ENCODE results near the gene FRS3.

Gene FRS3

GRCh38 chr6:41741625-41742490 is 37.8 kb downstream of the FRS3 start:
- DNase-seq (ENCODE audit: low read depth, low spot score), result no peak

DNA sequence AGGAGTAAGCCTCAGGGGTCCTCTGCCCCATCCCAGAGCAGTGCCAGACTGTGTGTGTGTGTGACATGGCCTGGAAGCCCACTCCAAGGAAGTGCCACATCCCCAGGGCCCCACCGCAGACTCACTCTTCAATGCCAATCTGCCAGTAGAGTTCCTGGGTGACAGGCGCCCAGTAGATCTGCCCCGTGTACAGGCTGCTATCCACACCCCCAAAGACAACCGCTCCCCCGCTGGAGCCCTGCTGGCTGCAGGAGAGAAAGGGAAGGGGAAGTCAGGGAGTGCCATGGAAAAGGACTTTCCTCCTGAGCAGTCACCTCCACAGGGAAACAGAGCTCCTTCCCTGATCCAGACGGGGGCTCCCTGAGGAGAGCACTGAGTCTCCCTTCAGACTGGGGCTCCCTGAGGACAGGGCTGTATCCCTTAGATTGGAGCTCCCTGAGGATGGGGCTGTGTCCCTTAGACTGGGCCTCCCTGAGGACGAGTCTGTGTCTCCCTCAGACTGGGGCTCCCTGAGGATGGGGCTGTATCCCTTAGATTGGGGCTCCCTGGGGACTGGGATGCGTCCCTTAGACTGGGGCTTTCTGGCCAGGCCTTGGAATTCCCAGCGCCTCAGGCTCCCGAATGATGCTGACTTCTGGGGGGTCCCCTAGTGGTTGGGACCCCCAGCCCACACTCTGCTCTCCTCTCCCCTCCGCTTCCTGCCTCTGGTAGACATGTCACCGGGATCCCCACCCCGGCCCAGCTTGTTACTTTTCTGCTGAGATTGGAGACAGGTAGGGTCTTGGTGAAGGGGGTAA is 39.1 kb downstream of the FRS3 start:
- no peak for DNase-seq (ENCODE audit: low read depth, low spot score)

GRCh38 chr6:41739041-41739440 is 40.7 kb downstream of the FRS3 start:
- DNase-seq (ENCODE audit: low read depth, low spot score), result no peak

DNA sequence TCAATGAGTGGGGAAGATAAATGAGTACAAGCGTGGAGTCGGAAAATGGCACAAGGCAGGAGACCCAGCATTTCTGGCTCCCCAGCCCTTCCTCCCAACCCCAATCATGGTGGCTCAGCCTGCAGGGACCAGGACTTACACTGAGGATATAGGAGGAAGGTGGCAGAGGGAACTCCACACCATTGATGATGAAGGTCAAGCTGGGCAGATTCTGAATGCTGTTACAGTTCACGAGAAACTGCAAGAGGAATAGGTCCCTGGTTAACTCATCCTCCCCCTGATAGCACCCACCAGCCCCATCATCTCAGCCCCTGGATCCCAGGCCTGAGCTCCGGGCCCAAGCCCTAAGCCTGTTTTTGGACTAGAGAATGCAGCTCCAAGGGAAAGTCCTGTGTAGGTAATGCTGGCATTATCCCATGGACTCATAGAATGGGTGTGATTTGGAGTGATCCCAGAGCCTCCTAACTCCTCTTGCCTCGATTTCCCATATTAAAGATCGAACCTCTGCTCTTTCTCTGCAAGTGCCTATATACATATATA is 42.0 kb downstream of the FRS3 start:
- DNase-seq (ENCODE audit: low read depth, low spot score), result no peak

DNA sequence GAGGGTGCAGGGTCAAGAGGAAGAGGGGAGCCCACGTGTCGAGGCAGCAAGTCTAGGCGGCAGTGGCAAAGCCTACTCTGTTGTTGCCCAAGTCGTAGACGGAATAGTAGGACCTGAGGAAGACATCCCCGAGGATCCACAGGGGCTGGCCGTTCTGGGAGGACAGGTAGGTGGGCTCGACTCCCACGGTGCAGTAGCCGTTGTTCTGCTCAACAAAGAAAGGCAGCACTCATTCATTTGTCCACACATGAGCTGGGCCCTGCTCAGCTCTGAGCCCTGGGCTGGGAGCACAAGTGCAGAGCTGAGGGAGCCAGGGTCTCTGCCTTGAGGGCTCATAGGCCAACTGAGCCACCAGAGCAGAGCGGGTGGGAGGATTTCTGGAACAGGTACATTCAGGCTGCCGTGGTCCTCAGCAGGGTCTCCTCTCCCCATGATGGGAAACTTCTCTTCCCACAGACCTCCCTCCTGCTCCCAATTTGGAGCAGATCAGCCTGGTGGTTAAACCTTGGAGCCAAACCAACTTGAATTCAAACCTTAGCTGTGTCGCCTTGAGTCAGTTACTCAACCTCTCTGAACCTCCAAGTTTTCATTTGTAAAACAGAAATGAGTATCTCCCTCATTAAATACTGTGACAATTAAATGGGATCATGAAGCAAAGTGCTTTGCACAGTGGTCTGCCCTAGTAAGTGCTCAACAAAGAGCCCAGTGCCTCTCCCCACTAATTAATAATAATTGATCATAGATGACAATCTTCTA is 42.7 kb downstream of the FRS3 start:
- DNase-seq (ENCODE audit: low read depth, low spot score), result no peak

DNA sequence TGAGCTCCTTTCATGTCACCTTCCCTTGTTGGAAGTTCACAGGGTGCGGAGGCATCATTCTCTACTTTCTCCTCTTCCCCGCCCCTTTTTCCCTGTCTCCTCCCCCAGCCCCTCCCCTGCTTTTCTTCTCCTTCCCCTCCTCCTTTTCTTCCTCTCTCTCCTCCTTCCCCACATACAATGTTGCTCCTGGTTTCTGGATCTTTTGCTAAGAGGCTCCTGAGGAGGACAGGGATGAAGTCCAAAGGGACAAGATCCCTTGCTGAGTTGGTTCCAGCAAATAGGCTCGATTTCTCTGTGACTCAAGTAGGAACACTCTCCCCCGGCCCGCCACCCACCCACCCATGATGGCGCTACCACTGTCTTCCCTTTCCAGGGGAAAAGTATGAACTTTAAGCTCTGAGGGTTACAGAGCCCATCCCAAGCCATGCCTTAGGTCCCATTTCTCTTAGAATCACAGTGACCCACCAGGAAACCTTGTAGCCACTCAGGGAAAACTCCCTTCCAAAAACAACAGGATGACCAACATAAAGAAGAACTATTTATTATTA is 43.4 kb downstream of the FRS3 start:
- no peak for DNase-seq (ENCODE audit: low read depth, low spot score)

- peak; percentile 88 for DNase-seq (ENCODE audit: low read depth, low spot score)
Measured at GRCh38 chr6:41735427-41736185, 44.1 kb downstream of the FRS3 start, which contains the start of gene TFEB. TFEB (minus strand) TSS chr6:41735608; CDS start chr6:41691213, 44,395 bp downstream.

DNA sequence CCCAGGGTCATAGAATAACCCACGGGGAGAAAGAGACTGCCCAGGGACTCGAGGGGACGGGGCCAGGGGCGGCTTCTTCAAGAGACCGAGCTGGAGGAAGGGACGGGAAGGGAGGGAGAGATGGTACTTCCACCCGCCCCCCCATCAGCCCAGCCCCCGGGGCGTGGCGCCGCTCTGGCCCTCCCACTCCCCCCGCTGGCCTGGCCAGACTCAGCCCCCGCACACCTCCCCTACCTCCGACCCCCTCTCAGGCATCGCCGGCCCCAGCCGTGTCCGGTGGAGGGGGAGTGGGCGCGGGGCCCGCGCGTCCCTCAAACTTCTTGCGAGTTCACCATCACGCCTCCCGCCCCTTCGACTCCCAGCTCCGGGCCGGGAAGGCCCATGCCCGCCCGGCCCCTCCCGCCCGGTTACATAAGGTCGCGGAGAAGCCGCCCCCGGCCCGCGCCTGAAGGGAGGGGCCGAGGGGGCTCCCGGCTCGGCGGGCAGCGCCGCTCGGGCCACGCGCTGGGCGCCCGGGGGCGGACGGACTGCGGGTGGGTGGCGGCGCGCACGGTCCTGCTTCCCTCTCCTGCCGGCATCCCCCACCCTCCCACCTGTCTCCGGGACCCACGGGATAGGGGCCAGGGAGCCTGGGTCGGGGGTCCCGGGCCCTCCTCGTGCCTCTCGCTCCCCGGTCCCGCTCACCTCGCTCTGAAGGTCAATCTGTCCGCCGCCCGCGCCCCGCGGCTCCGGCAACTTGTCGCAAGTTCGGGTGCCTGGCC is 44.9 kb downstream of the FRS3 start:
- DNase-seq (ENCODE audit: low read depth, low spot score), result peak; percentile 40

- DNase-seq (ENCODE audit: low read depth, low spot score), result peak; percentile 28
Measured at GRCh38 chr6:41733707-41734665, 45.7 kb downstream of the FRS3 start.

- no peak for DNase-seq (ENCODE audit: low read depth, low spot score)
Measured at GRCh38 chr6:41733360-41733706, 46.4 kb downstream of the FRS3 start.

GRCh38 chr6:41732591-41733359 is 46.9 kb downstream of the FRS3 start:
- no peak for DNase-seq (ENCODE audit: low read depth, low spot score)

DNA sequence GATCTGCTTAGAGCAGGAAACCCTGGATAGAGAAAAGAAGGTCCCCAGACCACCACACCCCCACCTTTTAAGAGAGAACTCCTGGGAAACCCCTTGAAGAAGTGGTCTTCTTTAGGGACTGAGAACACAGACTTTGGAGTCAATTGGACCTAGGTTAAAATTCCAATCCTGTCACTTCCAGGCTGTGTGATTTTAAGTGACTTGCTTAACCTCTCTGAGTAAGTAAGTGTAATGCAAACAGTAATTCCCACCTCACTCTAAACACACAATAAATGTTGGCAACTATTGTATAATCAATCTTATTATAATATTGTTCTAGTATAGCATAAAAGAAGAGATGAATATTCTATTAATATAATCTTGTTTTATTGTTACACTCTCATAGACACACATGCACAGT is 47.6 kb downstream of the FRS3 start:
- no peak for DNase-seq (ENCODE audit: low read depth, low spot score)

GRCh38 chr6:41731561-41732086 is 48.1 kb downstream of the FRS3 start:
- DNase-seq (ENCODE audit: low read depth, low spot score), result no peak

GRCh38 chr6:41730531-41731436 is 48.9 kb downstream of the FRS3 start:
- no peak for DNase-seq (ENCODE audit: low read depth, low spot score)

GRCh38 chr6:41729624-41730023 is 50.1 kb downstream of the FRS3 start:
- DNase-seq (ENCODE audit: low read depth, low spot score), result no peak

DNA sequence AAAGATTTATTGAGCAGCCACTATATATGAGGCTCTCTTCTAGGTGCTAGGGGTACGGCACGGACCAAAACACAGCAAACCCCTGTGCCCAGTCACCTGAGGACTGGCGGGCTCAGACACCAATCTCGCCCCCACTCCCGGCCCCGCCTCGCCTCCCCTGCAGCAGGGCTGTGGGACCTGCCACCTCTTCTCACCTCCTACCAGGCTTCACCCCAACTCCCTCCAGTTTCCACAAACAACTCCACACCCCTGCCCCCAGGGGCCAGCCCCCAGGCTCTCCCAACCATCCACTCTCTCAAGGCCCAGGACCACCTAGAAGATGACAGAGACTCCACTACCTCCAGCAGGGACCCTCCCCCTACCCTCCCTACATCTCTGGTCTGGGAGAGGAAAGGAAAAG is 50.7 kb downstream of the FRS3 start:
- no peak for DNase-seq (ENCODE audit: low read depth, low spot score)
